Superior temporal gyrus (tissue), 1 donor: ENCODE data around the gene TM4SF20.

Experiments used
- DNase-seq: peaks from one replicate; pipeline ENCODE4 v3.0.0-alpha.2; 2016; ENCODE audit errors: extremely low spot score

The TM4SF20 gene

GRCh38 chr2:227367427-227367795 lies 11.7 kb downstream of the TM4SF20 start:
- no peak for DNase-seq

- no peak for DNase-seq
Observed at GRCh38 chr2:227366769-227367426, 12.2 kb downstream of the TM4SF20 start.

GRCh38 chr2:227365833-227366232 lies 13.3 kb downstream of the TM4SF20 start:
- DNase-seq: no peak

GRCh38 chr2:227364585-227365263 lies 14.4 kb downstream of the TM4SF20 start:
- DNase-seq: peak; percentile 56

- no peak for DNase-seq
Observed at GRCh38 chr2:227363756-227364155, 15.3 kb downstream of the TM4SF20 start.

GRCh38 chr2:227360351-227360750 lies 18.8 kb downstream of the TM4SF20 start:
- no peak for DNase-seq

- DNase-seq: no peak
Observed at GRCh38 chr2:227351639-227352038, 27.5 kb downstream of the TM4SF20 start.

GRCh38 chr2:227349989-227350612 lies 29.0 kb downstream of the TM4SF20 start:
- DNase-seq: no peak

GRCh38 chr2:227348324-227348723 lies 30.8 kb downstream of the TM4SF20 start:
- no peak for DNase-seq

GRCh38 chr2:227347117-227347516 lies 32.0 kb downstream of the TM4SF20 start:
- DNase-seq: no peak

GRCh38 chr2:227344231-227344630 lies 34.9 kb downstream of the TM4SF20 start:
- DNase-seq: no peak

- no peak for DNase-seq
Observed at GRCh38 chr2:227341553-227341952, 37.6 kb downstream of the TM4SF20 start.

GRCh38 chr2:227340106-227340505 lies 39.0 kb downstream of the TM4SF20 start:
- DNase-seq: peak; percentile 76

GRCh38 chr2:227339098-227339599 lies 40.0 kb downstream of the TM4SF20 start:
- no peak for DNase-seq

GRCh38 chr2:227337442-227337841 lies 41.7 kb downstream of the TM4SF20 start:
- no peak for DNase-seq

GRCh38 chr2:227335713-227336112 lies 43.4 kb downstream of the TM4SF20 start:
- peak; percentile 79 for DNase-seq

- DNase-seq: no peak
Observed at GRCh38 chr2:227326783-227327182, 52.3 kb downstream of the TM4SF20 start.

GRCh38 chr2:227325839-227326195 lies 53.3 kb downstream of the TM4SF20 start:
- peak; percentile 41 for DNase-seq

- peak; percentile 98 for DNase-seq
Observed at GRCh38 chr2:227324995-227325838, 53.9 kb downstream of the TM4SF20 start, which contains the start of gene MFF. Gene MFF (plus strand): TSS chr2:227325251. CDS start chr2:227330666, 5,415 bp downstream.

GRCh38 chr2:227324642-227324994 lies 54.5 kb downstream of the TM4SF20 start:
- DNase-seq: no peak

- DNase-seq: no peak
Observed at GRCh38 chr2:227323818-227324217, 55.3 kb downstream of the TM4SF20 start.
